HCT116 (cell line): Measurements from ENCODE around the gene AGK. TPM values are rescaled to one million over a fixed set of nuclear protein-coding genes. Genes with fewer than 3 reads are reported as not detected.

Experiments
- ATAC-seq: fragments of 200-7000 bp; cut with Tn5 transposase; 2 replicates; pipeline ENCODE4 v1.9.1; 2020; ENCODE audit warnings: mild to moderate bottlenecking, moderate library complexity
- BruUV-seq: library from RNA; stranded (reverse); fragments of 400-500 nt; replicated peaks from 2 replicates; lab custom pipeline; 2021; lab: Mats Ljungman, UMichigan
- CTCF ChIA-PET: fragments of 300-600 bp; sonication (Branson Sonifier 250); formaldehyde crosslinking; loops from one replicate; lab custom pipeline; 2021; ENCODE audit warnings: antibody characterized with exemption; lab: Charles Lee
- POLR2A ChIA-PET: fragments of 300-600, 350-600 bp; sonication (Branson Sonifier 250); formaldehyde crosslinking; loops from one replicate; lab custom pipeline; 2021; ENCODE audit warnings: antibody characterized with exemption; lab: Charles Lee
- RAD21 ChIA-PET, 2 experiments: fragments of 300-600 bp; sonication (Branson Sonifier 250); formaldehyde crosslinking; loops; one replicate each; lab custom pipeline; 2023; ENCODE audit warnings: low total read pairs in 2 of 2; ENCODE audit not compliant: uncharacterized antibody in 2 of 2, unreplicated experiment in 2 of 2, low non-redundant PET in 1 of 2; lab: Charles Lee
- DNase-seq: peaks from one replicate; pipeline ENCODE4 v3.0.0-alpha.2; 2010; ENCODE audit warnings: low read depth, low spot score
- H2AFZ ChIP-seq: fragments of 200-600 bp; shearing (Covaris generic), sonication (generic); 2 replicates; pipeline ENCODE4 v1.6.1; 2017; ENCODE audit warnings: low read depth, mixed run types, mixed read lengths, antibody characterized with exemption, low read length; ENCODE audit not compliant: poor library complexity, severe bottlenecking
- H3K27ac ChIP-seq: 2 replicates; pipeline ENCODE4 v1.5.1; 2012; ENCODE audit warnings: low read depth, low read length
- H3K27me3 ChIP-seq: fragments of 200-600 bp; sonication (generic); 2 replicates; pipeline ENCODE4 v1.6.1; 2016; ENCODE audit warnings: mixed run types, low read length, mixed read lengths; ENCODE audit not compliant: insufficient read depth
- H3K36me3 ChIP-seq, 2 experiments: fragments of 200-500 bp in 1 of 2; fragments of 200-600 bp in 1 of 2; sonication (Bioruptor generic) in 1 of 2; sonication (generic) in 1 of 2; 2 replicates each; pipeline versions ENCODE4 v1.5.1 to v1.6.1; 2014 to 2016; ENCODE audit warnings: low read length in 2 of 2, inconsistent platforms in 1 of 2, mixed read lengths in 1 of 2, mixed run types in 1 of 2; ENCODE audit not compliant: insufficient read depth in 2 of 2, control insufficient read depth in 1 of 2
- H3K4me1 ChIP-seq, 2 experiments: fragments of 200-600 bp in 1 of 2; sonication (generic) in 1 of 2; 2 replicates each; pipeline versions ENCODE4 v1.5.1 to v1.6.1; 2012 to 2017; ENCODE audit warnings: low read length in 2 of 2, inconsistent platforms in 1 of 2, mild to moderate bottlenecking in 1 of 2, mixed read lengths in 1 of 2, mixed run types in 1 of 2, moderate library complexity in 1 of 2; ENCODE audit not compliant: insufficient read depth in 2 of 2, control insufficient read depth in 1 of 2
- H3K4me2 ChIP-seq: fragments of 200-600 bp; sonication (generic); 2 replicates; pipeline ENCODE4 v1.6.1; 2017; ENCODE audit warnings: mixed run types, low read length, mixed read lengths
- H3K4me3 ChIP-seq, 2 experiments: fragments of 200-600 bp in 1 of 2; sonication (generic) in 1 of 2; replicated peaks in 1 of 2; 2 replicates each; pipeline ENCODE4 v1.5.1; 2011 to 2016; ENCODE audit warnings: low read length in 2 of 2, control low read depth in 1 of 2, low read depth in 1 of 2, mild to moderate bottlenecking in 1 of 2, mixed read lengths in 1 of 2, mixed run types in 1 of 2
- H3K79me2 ChIP-seq: fragments of 200-600 bp; sonication (generic); 2 replicates; pipeline ENCODE4 v1.6.1; 2017; ENCODE audit warnings: mild to moderate bottlenecking, mixed run types, low read length, moderate library complexity, mixed read lengths; ENCODE audit not compliant: insufficient read depth
- H3K9ac ChIP-seq: fragments of 200-600 bp; sonication (generic); 2 replicates; pipeline ENCODE4 v1.6.1; 2016; ENCODE audit warnings: low read length, mixed read lengths
- H3K9me2 ChIP-seq: fragments of 200-600 bp; sonication (generic), shearing (Covaris generic); 2 replicates; pipeline ENCODE4 v1.6.1; 2017; ENCODE audit warnings: mixed run types, mild to moderate bottlenecking, moderate library complexity; ENCODE audit not compliant: insufficient read depth
- H3K9me3 ChIP-seq, 2 experiments: fragments of 200-500 bp in 1 of 2; fragments of 200-600 bp in 1 of 2; sonication (Bioruptor generic) in 1 of 2; sonication (generic) in 1 of 2; 2 replicates each; pipeline ENCODE4 v1.6.1; 2014 to 2017; ENCODE audit warnings: low read length in 2 of 2, mixed read lengths in 2 of 2, inconsistent platforms in 1 of 2, low read depth in 1 of 2, mild to moderate bottlenecking in 1 of 2, mixed run types in 1 of 2, moderate library complexity in 1 of 2; ENCODE audit not compliant: control insufficient read depth in 1 of 2, insufficient read depth in 1 of 2
- H4K20me1 ChIP-seq: fragments of 200-600 bp; sonication (generic), shearing (Covaris generic); 2 replicates; pipeline ENCODE4 v1.6.1; 2017; ENCODE audit warnings: mixed run types, mild to moderate bottlenecking, moderate library complexity; ENCODE audit not compliant: insufficient read depth
- CBX3 ChIP-seq: IDR thresholded peaks from 2 replicates; pipeline ENCODE4 v1.6.1; 2012; ENCODE audit warnings: low read depth
- EGR1 ChIP-seq: IDR thresholded peaks from 2 replicates; pipeline ENCODE4 v1.6.1; 2012; ENCODE audit warnings: low read depth
- EZH2phosphoT487 ChIP-seq: fragments of 200-600 bp; IDR thresholded peaks from 2 replicates; pipeline ENCODE4 v1.6.1; 2018; ENCODE audit warnings: antibody characterized with exemption, borderline replicate concordance
- RAD21 ChIP-seq: IDR thresholded peaks from 2 replicates; pipeline ENCODE4 v1.6.1; 2012; ENCODE audit warnings: low read depth, mild to moderate bottlenecking
- SIN3A ChIP-seq: IDR thresholded peaks from 2 replicates; pipeline ENCODE4 v1.6.1; 2012; ENCODE audit warnings: low read depth
- intact Hi-C: fragments of 100-400 bp; cut with micrococcal nuclease; formaldehyde crosslinking; loops from 2 replicates; pipeline ENCODE4 v1.10.0; 2022
- total RNA-seq: library from RNA; stranded (reverse); gene quantifications from one replicate; pipeline ENCODE4 v1.2.1, GENCODE V29; 2021; ENCODE audit not compliant: unreplicated experiment
- TF ChIP-seq, protein P1 (sequence below): IDR thresholded peaks from 2 replicates; pipeline ENCODE4 v1.6.1; 2012
- TF ChIP-seq, protein P2 (sequence below): IDR thresholded peaks from 2 replicates; pipeline ENCODE4 v1.6.1; 2011; ENCODE audit warnings: mild to moderate bottlenecking, low read length, moderate library complexity; ENCODE audit not compliant: insufficient replicate concordance; ENCODE audit errors: extremely low read depth
- TF ChIP-seq, protein P3 (sequence below): IDR thresholded peaks from 2 replicates; pipeline ENCODE4 v1.6.1; 2012

Gene AGK
- total RNA-seq, 1 experiment from 2014 or later: 36.3 TPM

DNA sequence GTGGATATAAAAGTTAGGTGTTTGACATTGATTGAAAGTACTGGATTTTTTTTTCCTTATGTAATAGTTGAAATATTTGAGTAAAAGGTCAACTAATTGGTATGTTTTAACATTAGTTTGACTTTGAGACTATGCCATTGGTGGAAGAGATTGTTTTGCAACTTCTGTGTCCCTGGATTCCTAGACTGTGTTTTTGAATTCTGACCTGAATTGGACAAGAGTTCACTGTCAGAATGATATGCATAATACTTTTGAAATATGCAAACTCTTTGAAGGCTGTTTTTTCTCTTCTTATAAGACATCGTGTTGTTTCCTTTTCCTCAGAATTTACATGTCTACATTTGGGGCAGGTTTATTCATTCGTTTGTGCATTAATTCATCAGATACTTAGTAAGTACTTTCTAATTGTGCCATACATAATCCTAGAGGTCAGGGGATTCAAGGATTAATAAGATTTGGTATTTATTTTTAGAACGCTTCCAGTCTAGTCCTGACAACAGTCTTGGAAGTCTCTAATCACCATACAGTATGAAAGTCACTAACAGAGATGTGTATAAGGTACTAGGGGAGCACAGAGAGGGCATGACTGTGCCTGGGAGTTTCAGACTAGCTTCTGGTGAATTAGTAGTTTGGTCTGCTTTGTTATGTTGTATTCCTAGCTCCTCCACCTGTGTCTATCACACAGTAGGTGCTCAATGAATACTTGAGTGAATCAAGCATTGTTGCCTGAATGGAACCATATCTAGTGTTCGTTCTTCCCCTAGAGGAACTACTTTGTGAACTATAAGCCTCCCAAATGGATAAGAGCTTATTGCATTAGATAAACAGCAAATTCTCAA, 49.2 kb downstream of the AGK start:
- no peaks in the 10 kb centered on the region for H3K79me2 ChIP-seq
- no peaks in the 10 kb centered on the region for H3K27me3 ChIP-seq
- POLR2A ChIA-PET: no interaction called here
- H3K4me1 ChIP-seq: no peaks in the 10 kb centered on the region
- intact Hi-C loops: no loop called here
- H3K36me3 ChIP-seq: peaks cover 0 to 6% of the 10 kb centered on the region in 2 experiments; a peak in 1 of 4 replicates
- no peaks in the 10 kb centered on the region for H3K9me3 ChIP-seq
- RAD21 ChIA-PET: no interaction called here
- no peak overlapping the region for H3K4me2 ChIP-seq
- H2AFZ ChIP-seq: no peak overlapping the region
- no peaks in the 10 kb centered on the region for H4K20me1 ChIP-seq
- BruUV-seq: no TSS peak
- no peaks in the 10 kb centered on the region for H3K9me2 ChIP-seq
- no peak for ATAC-seq
- no peak overlapping the region for H3K9ac ChIP-seq
- CTCF ChIA-PET: no interaction called here
- no peak for TF ChIP-seq RAD21
- TF ChIP-seq CBX3: no peak
- TF ChIP-seq, protein P1, sequence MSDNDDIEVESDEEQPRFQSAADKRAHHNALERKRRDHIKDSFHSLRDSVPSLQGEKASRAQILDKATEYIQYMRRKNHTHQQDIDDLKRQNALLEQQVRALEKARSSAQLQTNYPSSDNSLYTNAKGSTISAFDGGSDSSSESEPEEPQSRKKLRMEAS: no peak
- TF ChIP-seq, protein P2, sequence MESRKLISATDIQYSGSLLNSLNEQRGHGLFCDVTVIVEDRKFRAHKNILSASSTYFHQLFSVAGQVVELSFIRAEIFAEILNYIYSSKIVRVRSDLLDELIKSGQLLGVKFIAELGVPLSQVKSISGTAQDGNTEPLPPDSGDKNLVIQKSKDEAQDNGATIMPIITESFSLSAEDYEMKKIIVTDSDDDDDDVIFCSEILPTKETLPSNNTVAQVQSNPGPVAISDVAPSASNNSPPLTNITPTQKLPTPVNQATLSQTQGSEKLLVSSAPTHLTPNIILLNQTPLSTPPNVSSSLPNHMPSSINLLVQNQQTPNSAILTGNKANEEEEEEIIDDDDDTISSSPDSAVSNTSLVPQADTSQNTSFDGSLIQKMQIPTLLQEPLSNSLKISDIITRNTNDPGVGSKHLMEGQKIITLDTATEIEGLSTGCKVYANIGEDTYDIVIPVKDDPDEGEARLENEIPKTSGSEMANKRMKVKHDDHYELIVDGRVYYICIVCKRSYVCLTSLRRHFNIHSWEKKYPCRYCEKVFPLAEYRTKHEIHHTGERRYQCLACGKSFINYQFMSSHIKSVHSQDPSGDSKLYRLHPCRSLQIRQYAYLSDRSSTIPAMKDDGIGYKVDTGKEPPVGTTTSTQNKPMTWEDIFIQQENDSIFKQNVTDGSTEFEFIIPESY: no peak
- TF ChIP-seq EZH2phosphoT487: no peak
- TF ChIP-seq, protein P3, sequence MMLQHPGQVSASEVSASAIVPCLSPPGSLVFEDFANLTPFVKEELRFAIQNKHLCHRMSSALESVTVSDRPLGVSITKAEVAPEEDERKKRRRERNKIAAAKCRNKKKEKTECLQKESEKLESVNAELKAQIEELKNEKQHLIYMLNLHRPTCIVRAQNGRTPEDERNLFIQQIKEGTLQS: no peak
- TF ChIP-seq SIN3A: no peak
- no peak for TF ChIP-seq EGR1
- H3K27ac ChIP-seq: no peak overlapping the region
- no peak overlapping the region for H3K4me3 ChIP-seq
- DNase-seq: no peak
